Measurements from ENCODE around the gene PSMG4. TPM values are rescaled to one million over a fixed set of nuclear protein-coding genes. Genes with fewer than 3 reads are reported as not detected.

The PSMG4 gene
- total RNA-seq, 1 experiment from 2014 or later: 29.3 TPM

GRCh38 chr6:3297909-3298308 lies 39.2 kb downstream of the PSMG4 start:
- H3K27ac ChIP-seq (ENCODE audit: insufficient read length, low read depth, low read length): no peak overlapping the region
- no peak for DNase-seq
- WGBS (ENCODE audit: extremely low coverage, insufficient read length, low lambda C conversion rate): no CpG with 5 or more reads among the region's 11 CpGs
- no peak overlapping the region for H2BK12ac ChIP-seq (ENCODE audit: insufficient read length, low read depth, low read length)
- no peak overlapping the region for H4K91ac ChIP-seq (ENCODE audit: insufficient read length, low read depth, low read length)
- no peaks in the 10 kb centered on the region for H3K27me3 ChIP-seq (ENCODE audit: insufficient read depth, low read length)
- H3K4me1 ChIP-seq (ENCODE audit: insufficient read depth, low read length): no peaks in the 10 kb centered on the region
- H2BK20ac ChIP-seq (ENCODE audit: low read depth, low read length, poor library complexity, severe bottlenecking): no peak overlapping the region
- Mint-ChIP-seq H3K4me1 (peaks cover 15 to 16% of the 10 kb centered on the region in 2 experiments; a peak in 3 of 4 replicates), H3K36me3 (ENCODE audit: insufficient read depth in 1 of 3, low read depth in 3 of 3) (peaks cover 0 to 11% (median 0%) of the 10 kb centered on the region in 3 experiments; a peak in 3 of 7 replicates), H3K9me3 (no peaks in the 10 kb centered on the region; a peak in 1 of 5 replicates), H3K27ac (peak overlapping the region; percentile 49 to 52 (median 50); a peak in 4 of 7 replicates), H3K27me3 (ENCODE audit: low read depth) (no peaks in the 10 kb centered on the region; the same call in none of the 2 replicates), H3K4me3 (no peak overlapping the region)
- TF ChIP-seq, protein P1, sequence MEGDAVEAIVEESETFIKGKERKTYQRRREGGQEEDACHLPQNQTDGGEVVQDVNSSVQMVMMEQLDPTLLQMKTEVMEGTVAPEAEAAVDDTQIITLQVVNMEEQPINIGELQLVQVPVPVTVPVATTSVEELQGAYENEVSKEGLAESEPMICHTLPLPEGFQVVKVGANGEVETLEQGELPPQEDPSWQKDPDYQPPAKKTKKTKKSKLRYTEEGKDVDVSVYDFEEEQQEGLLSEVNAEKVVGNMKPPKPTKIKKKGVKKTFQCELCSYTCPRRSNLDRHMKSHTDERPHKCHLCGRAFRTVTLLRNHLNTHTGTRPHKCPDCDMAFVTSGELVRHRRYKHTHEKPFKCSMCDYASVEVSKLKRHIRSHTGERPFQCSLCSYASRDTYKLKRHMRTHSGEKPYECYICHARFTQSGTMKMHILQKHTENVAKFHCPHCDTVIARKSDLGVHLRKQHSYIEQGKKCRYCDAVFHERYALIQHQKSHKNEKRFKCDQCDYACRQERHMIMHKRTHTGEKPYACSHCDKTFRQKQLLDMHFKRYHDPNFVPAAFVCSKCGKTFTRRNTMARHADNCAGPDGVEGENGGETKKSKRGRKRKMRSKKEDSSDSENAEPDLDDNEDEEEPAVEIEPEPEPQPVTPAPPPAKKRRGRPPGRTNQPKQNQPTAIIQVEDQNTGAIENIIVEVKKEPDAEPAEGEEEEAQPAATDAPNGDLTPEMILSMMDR (conservative IDR thresholded peaks at IDR 0.05): peak; percentile 20; the same call in 2 of the 3 replicates
- no peaks in the 10 kb centered on the region for H3K23me2 ChIP-seq (ENCODE audit: insufficient read length, low read depth, low read length, poor library complexity, severe bottlenecking)
- H2BK120ac ChIP-seq (ENCODE audit: low read depth, low read length, poor library complexity, severe bottlenecking): no peak overlapping the region
- no peaks in the 10 kb centered on the region for H4K20me1 ChIP-seq (ENCODE audit: control insufficient read depth, insufficient read depth, insufficient read length)
- no peaks in the 10 kb centered on the region for H3K9me3 ChIP-seq (ENCODE audit: control insufficient read depth, low read depth, low read length)
- H3K9ac ChIP-seq (ENCODE audit: extremely low read depth, insufficient read length, low read length): no peak overlapping the region
- no peak overlapping the region for H2AK5ac ChIP-seq (ENCODE audit: insufficient read length, low read length)
- H3T11ph ChIP-seq (ENCODE audit: low read length): no peak overlapping the region
- no peak overlapping the region for H3K23ac ChIP-seq (ENCODE audit: insufficient read length, low read depth, low read length)
- no peak overlapping the region for H2BK5ac ChIP-seq (ENCODE audit: insufficient read length, low read length)
- H4K5ac ChIP-seq (ENCODE audit: insufficient read length, low read depth, low read length): no peak overlapping the region
- H3K14ac ChIP-seq (ENCODE audit: insufficient read depth, low read length): no peak overlapping the region
- no peak overlapping the region for H2BK15ac ChIP-seq (ENCODE audit: low read depth, low read length)
- H3K79me2 ChIP-seq (ENCODE audit: insufficient read depth, low read length): no peaks in the 10 kb centered on the region
- H4K8ac ChIP-seq (replicated peaks; ENCODE audit: insufficient read length, low read depth, low read length): no peak overlapping the region
- no peak overlapping the region for H3K4me2 ChIP-seq (ENCODE audit: insufficient read depth, insufficient read length, low read length)
- no peak overlapping the region for H3K56ac ChIP-seq (ENCODE audit: insufficient read length, low read depth, low read length)
- H3K79me1 ChIP-seq (ENCODE audit: insufficient read depth, low read depth, low read length, poor library complexity, severe bottlenecking): no peaks in the 10 kb centered on the region
- H2AFZ ChIP-seq (ENCODE audit: low read length): no peak overlapping the region
- H3K4ac ChIP-seq (ENCODE audit: low read depth, low read length): no peak overlapping the region
- H3K18ac ChIP-seq (ENCODE audit: insufficient read length, low read depth, low read length): no peak overlapping the region
